Suppressor macrophage treated with lipopolysaccharide for 1 hour (primary cell): ENCODE results near the gene CTNND1.
"Not testable (repeated sequence)": the region's sequence is repeated elsewhere in the genome, so short reads cannot be mapped to it uniquely, and the experiment has no call there.

Experiments used
- DNase-seq, 3 donors: peaks; one replicate each; pipeline ENCODE4 v3.0.0-alpha.2; 2020 to 2022

Gene CTNND1

GRCh38 chr11:57761301-57762234 lies at the start of gene CTNND1:
CTNND1 (plus strand) TSS chr11:57761802; CDS start chr11:57791479, 29,677 bp downstream.
- DNase-seq = peak; percentile 93 to 95 (median 95)

GRCh38 chr11:57712256-57713150 lies 49.1 kb upstream of the CTNND1 start, which contains the start of gene TMX2:
TMX2 (plus strand) TSS chr11:57712593; CDS start chr11:57712619, 26 bp downstream.
- peak; percentile 95 to 99 (median 98) for DNase-seq

GRCh38 chr11:57713835-57714234 lies 47.8 kb upstream of the CTNND1 start:
- no peak for DNase-seq

GRCh38 chr11:57716726-57717125 lies 44.9 kb upstream of the CTNND1 start:
- DNase-seq = not testable (repeated sequence)

- DNase-seq = no peak
Measured at GRCh38 chr11:57727185-57727584, 34.4 kb upstream of the CTNND1 start.

GRCh38 chr11:57728829-57729228 lies 32.8 kb upstream of the CTNND1 start:
- no peak for DNase-seq

- DNase-seq = no peak
Measured at GRCh38 chr11:57729479-57729878, 32.1 kb upstream of the CTNND1 start.

- no peak for DNase-seq
Measured at GRCh38 chr11:57732661-57733060, 28.9 kb upstream of the CTNND1 start.

- no peak for DNase-seq
Measured at GRCh38 chr11:57735619-57736298, 25.8 kb upstream of the CTNND1 start.

GRCh38 chr11:57741132-57742086 lies 20.2 kb upstream of the CTNND1 start, which contains the start of gene SELENOH:
SELENOH (plus strand) TSS chr11:57741491; CDS start chr11:57741596, 105 bp downstream.
- peak; percentile 95 to 96 (median 96) for DNase-seq

GRCh38 chr11:57742087-57742452 lies 19.5 kb upstream of the CTNND1 start:
- peak in 1 of 3 donors; percentile 24 for DNase-seq

GRCh38 chr11:57744357-57744756 lies 17.2 kb upstream of the CTNND1 start:
- no peak for DNase-seq

- no peak for DNase-seq
Measured at GRCh38 chr11:57745206-57745605, 16.4 kb upstream of the CTNND1 start.

GRCh38 chr11:57746920-57747319 lies 14.7 kb upstream of the CTNND1 start:
- DNase-seq = no peak

GRCh38 chr11:57751176-57751575 lies 10.4 kb upstream of the CTNND1 start:
- no peak for DNase-seq

GRCh38 chr11:57751676-57752253 lies 9.8 kb upstream of the CTNND1 start, which contains the start of gene BTBD18:
BTBD18 (minus strand) TSS chr11:57751819; CDS start chr11:57751188, 631 bp downstream.
- DNase-seq = peak; percentile 51 to 61 (median 54)

- DNase-seq = no peak
Measured at GRCh38 chr11:57752954-57753353, 8.6 kb upstream of the CTNND1 start.

- DNase-seq = no peak
Measured at GRCh38 chr11:57758174-57758573, 3.4 kb upstream of the CTNND1 start.

GRCh38 chr11:57762235-57762861 lies 746 bp downstream of the CTNND1 start:
- peak in 1 of 3 donors; percentile 17 for DNase-seq

- peak; percentile 17 to 37 (median 23) for DNase-seq
Measured at GRCh38 chr11:57763568-57763967, 2.0 kb downstream of the CTNND1 start.
